ENCODE results near the gene MYO19.

GRCh38 chr17:36509272-36509985 is 25.2 kb downstream of the MYO19 start:
- TF ChIP-seq CTCF (IDR thresholded peaks at IDR 0.05) (no peak), POLR2A (IDR thresholded peaks at IDR 0.05) (no peak)

Data from right lobe of liver (tissue), 4 donors.